A549 (cell line): ENCODE results near the gene TDP1.

ENCODE experiments used
- RAD21 ChIP-seq, 2 experiments: fragments of >200 bp in 1 of 2; sonication (Bioruptor Twin) in 1 of 2; formaldehyde crosslinking in 1 of 2; IDR thresholded peaks in 1 of 2; conservative IDR thresholded peaks in 1 of 2; 2 replicates in 1 of 2; 3 replicates in 1 of 2; pipeline ENCODE4 v1.6.1; 2012 to 2018; ENCODE audit warnings: inconsistent platforms in 1 of 2
- RNF2 ChIP-seq: fragments of 200-600 bp; sonication (generic); IDR thresholded peaks from 2 replicates; pipeline ENCODE4 v1.6.1; 2016; ENCODE audit warnings: low read depth, mild to moderate bottlenecking, antibody characterized with exemption, moderate library complexity, borderline replicate concordance
- ZFP36 ChIP-seq: fragments of 450-650 bp; IDR thresholded peaks from 2 replicates; pipeline ENCODE4 v1.6.1; 2014; ENCODE audit warnings: borderline replicate concordance; ENCODE audit not compliant: partially characterized antibody
- TF ChIP-seq, protein P1 (sequence below): fragments of >200 bp; sonication (Bioruptor Twin); formaldehyde crosslinking; IDR thresholded peaks from 3 replicates; pipeline ENCODE4 v1.5.1; 2016

DNA sequence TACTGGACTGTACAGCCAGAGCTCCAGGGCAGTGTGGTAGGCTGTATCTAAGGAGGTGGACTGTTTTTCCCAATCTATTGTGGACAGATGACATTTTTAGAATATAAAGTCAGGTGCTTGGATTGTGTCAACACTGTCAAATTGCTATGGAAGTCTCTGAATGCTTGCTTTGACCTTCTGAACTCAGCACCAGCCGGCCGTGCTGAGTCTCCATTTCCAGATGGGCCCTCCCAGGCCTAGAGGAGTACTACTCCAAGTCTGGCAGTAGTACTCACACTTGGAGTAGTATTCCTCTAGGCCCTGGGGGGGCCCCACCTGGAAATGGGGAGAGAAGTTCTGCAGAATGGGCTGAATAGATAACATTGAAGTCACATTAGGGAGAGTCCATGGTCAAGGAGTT is 89.9 kb downstream of the TDP1 start:
- TF ChIP-seq, protein P1, sequence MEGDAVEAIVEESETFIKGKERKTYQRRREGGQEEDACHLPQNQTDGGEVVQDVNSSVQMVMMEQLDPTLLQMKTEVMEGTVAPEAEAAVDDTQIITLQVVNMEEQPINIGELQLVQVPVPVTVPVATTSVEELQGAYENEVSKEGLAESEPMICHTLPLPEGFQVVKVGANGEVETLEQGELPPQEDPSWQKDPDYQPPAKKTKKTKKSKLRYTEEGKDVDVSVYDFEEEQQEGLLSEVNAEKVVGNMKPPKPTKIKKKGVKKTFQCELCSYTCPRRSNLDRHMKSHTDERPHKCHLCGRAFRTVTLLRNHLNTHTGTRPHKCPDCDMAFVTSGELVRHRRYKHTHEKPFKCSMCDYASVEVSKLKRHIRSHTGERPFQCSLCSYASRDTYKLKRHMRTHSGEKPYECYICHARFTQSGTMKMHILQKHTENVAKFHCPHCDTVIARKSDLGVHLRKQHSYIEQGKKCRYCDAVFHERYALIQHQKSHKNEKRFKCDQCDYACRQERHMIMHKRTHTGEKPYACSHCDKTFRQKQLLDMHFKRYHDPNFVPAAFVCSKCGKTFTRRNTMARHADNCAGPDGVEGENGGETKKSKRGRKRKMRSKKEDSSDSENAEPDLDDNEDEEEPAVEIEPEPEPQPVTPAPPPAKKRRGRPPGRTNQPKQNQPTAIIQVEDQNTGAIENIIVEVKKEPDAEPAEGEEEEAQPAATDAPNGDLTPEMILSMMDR, result no peak
- TF ChIP-seq RNF2 (no peak), ZFP36 (no peak), RAD21 (conservative IDR thresholded peaks at IDR 0.05 in 1 of 2, IDR thresholded peaks at IDR 0.05 in 1 of 2) (no peak)
